ENCODE data around the gene OFD1. TPM values are rescaled to one million over a fixed set of nuclear protein-coding genes. Genes with fewer than 3 reads are reported as not detected.
"Not testable (repeated sequence)": the region's sequence is repeated elsewhere in the genome, so short reads cannot be mapped to it uniquely, and the experiment has no call there.

Gene OFD1
- total RNA-seq, 1 donor from 2014 or later: 10.6 TPM

- peaks cover 13% of the 10 kb centered on the region for H3K36me3 ChIP-seq
- intact Hi-C loops (cut with micrococcal nuclease): no loop called here
- H3K4me3 ChIP-seq: no peak overlapping the region
- no peaks in the 10 kb centered on the region for H3K9me3 ChIP-seq (replicated peaks)
- peak overlapping the region; percentile 46 for H3K27ac ChIP-seq (replicated peaks)
- H3K4me1 ChIP-seq: peaks cover 22% of the 10 kb centered on the region
- no peak for TF ChIP-seq CTCF (IDR thresholded peaks at IDR 0.05; ENCODE audit: borderline replicate concordance)
- peak; percentile 22 for DNase-seq
- no peaks in the 10 kb centered on the region for H3K27me3 ChIP-seq (ENCODE audit: low read depth)
Measured at GRCh38 chrX:13717700-13718472, 16.7 kb upstream of the OFD1 start.

- intact Hi-C loops (cut with micrococcal nuclease): no loop called here
- no peak overlapping the region for H3K27ac ChIP-seq (replicated peaks)
Measured at GRCh38 chrX:13719192-13719856, 15.2 kb upstream of the OFD1 start.

GRCh38 chrX:13721371-13721770, 13.2 kb upstream of the OFD1 start:
- Histone ChIP-seq H3K27me3 (ENCODE audit: low read depth) (no peaks in the 10 kb centered on the region), H3K9me3 (replicated peaks) (no peaks in the 10 kb centered on the region), H3K4me1 (peaks cover 22% of the 10 kb centered on the region), H3K4me3 (no peak overlapping the region), H3K27ac (replicated peaks) (peak overlapping the region; percentile 19), H3K36me3 (peaks cover under 1% of the 10 kb centered on the region)
- intact Hi-C loops (cut with micrococcal nuclease): no loop called here
- TF ChIP-seq CTCF (IDR thresholded peaks at IDR 0.05; ENCODE audit: borderline replicate concordance): no peak
- no peak for DNase-seq

More at GRCh38 chrX:13719192-13719856, 15.2 kb upstream of the OFD1 start:
- Histone ChIP-seq H3K27me3 (ENCODE audit: low read depth) (no peaks in the 10 kb centered on the region), H3K4me3 (no peak overlapping the region), H3K9me3 (replicated peaks) (no peaks in the 10 kb centered on the region), H3K4me1 (peaks cover 22% of the 10 kb centered on the region), H3K36me3 (peaks cover 13% of the 10 kb centered on the region)
- no peak for TF ChIP-seq CTCF (IDR thresholded peaks at IDR 0.05; ENCODE audit: borderline replicate concordance)
- DNase-seq: no peak

GRCh38 chrX:13721819-13722519, 12.6 kb upstream of the OFD1 start:
- H3K4me3 ChIP-seq: no peak overlapping the region
- no peak for DNase-seq
- H3K9me3 ChIP-seq (replicated peaks): no peaks in the 10 kb centered on the region
- H3K4me1 ChIP-seq: peaks cover 22% of the 10 kb centered on the region
- intact Hi-C loops (cut with micrococcal nuclease): no loop called here
- H3K27ac ChIP-seq (replicated peaks): peak overlapping the region; percentile 19
- no peak for TF ChIP-seq CTCF (IDR thresholded peaks at IDR 0.05; ENCODE audit: borderline replicate concordance)
- H3K27me3 ChIP-seq (ENCODE audit: low read depth): no peaks in the 10 kb centered on the region
- H3K36me3 ChIP-seq: no peaks in the 10 kb centered on the region

GRCh38 chrX:13724878-13725277, 9.7 kb upstream of the OFD1 start:
- DNase-seq; H3K36me3 ChIP-seq; H3K4me3 ChIP-seq; intact Hi-C loops (cut with micrococcal nuclease); H3K27ac ChIP-seq (replicated peaks); H3K27me3 ChIP-seq (ENCODE audit: low read depth); H3K4me1 ChIP-seq; H3K9me3 ChIP-seq (replicated peaks): not testable (repeated sequence)

GRCh38 chrX:13726583-13726982, 8.0 kb upstream of the OFD1 start:
- H3K4me3 ChIP-seq; H3K27me3 ChIP-seq (ENCODE audit: low read depth); H3K9me3 ChIP-seq (replicated peaks); intact Hi-C loops (cut with micrococcal nuclease); H3K27ac ChIP-seq (replicated peaks); DNase-seq; H3K36me3 ChIP-seq; H3K4me1 ChIP-seq: not testable (repeated sequence)

GRCh38 chrX:13730523-13730922, 4.0 kb upstream of the OFD1 start:
- H3K9me3 ChIP-seq (replicated peaks); H3K27ac ChIP-seq (replicated peaks); H3K27me3 ChIP-seq (ENCODE audit: low read depth); DNase-seq; H3K4me3 ChIP-seq; H3K36me3 ChIP-seq; intact Hi-C loops (cut with micrococcal nuclease): not testable (repeated sequence)
- peaks cover 34% of the 10 kb centered on the region for H3K4me1 ChIP-seq
